HCT116 (cell line): ENCODE results near the gene RHOG. TPM values are rescaled to one million over a fixed set of nuclear protein-coding genes. Genes with fewer than 3 reads are reported as not detected.

Source experiments
- ATAC-seq: fragments of 200-7000 bp; cut with Tn5 transposase; 2 replicates; pipeline ENCODE4 v1.9.1; 2020; ENCODE audit warnings: mild to moderate bottlenecking, moderate library complexity
- BruUV-seq: library from RNA; stranded (reverse); fragments of 400-500 nt; replicated peaks from 2 replicates; lab custom pipeline; 2021; lab: Mats Ljungman, UMichigan
- CTCF ChIA-PET: fragments of 300-600 bp; sonication (Branson Sonifier 250); formaldehyde crosslinking; loops from one replicate; lab custom pipeline; 2021; ENCODE audit warnings: antibody characterized with exemption; lab: Charles Lee
- POLR2A ChIA-PET: fragments of 300-600, 350-600 bp; sonication (Branson Sonifier 250); formaldehyde crosslinking; loops from one replicate; lab custom pipeline; 2021; ENCODE audit warnings: antibody characterized with exemption; lab: Charles Lee
- RAD21 ChIA-PET, 2 experiments: fragments of 300-600 bp; sonication (Branson Sonifier 250); formaldehyde crosslinking; loops; one replicate each; lab custom pipeline; 2023; ENCODE audit warnings: low total read pairs in 2 of 2; ENCODE audit not compliant: uncharacterized antibody in 2 of 2, unreplicated experiment in 2 of 2, low non-redundant PET in 1 of 2; lab: Charles Lee
- DNase-seq: peaks from one replicate; pipeline ENCODE4 v3.0.0-alpha.2; 2010; ENCODE audit warnings: low read depth, low spot score
- H2AFZ ChIP-seq: fragments of 200-600 bp; shearing (Covaris generic), sonication (generic); 2 replicates; pipeline ENCODE4 v1.6.1; 2017; ENCODE audit warnings: low read depth, mixed run types, mixed read lengths, antibody characterized with exemption, low read length; ENCODE audit not compliant: poor library complexity, severe bottlenecking
- H3K27ac ChIP-seq: 2 replicates; pipeline ENCODE4 v1.5.1; 2012; ENCODE audit warnings: low read depth, low read length
- H3K27me3 ChIP-seq: fragments of 200-600 bp; sonication (generic); 2 replicates; pipeline ENCODE4 v1.6.1; 2016; ENCODE audit warnings: mixed run types, low read length, mixed read lengths; ENCODE audit not compliant: insufficient read depth
- H3K36me3 ChIP-seq, 2 experiments: fragments of 200-500 bp in 1 of 2; fragments of 200-600 bp in 1 of 2; sonication (Bioruptor generic) in 1 of 2; sonication (generic) in 1 of 2; 2 replicates each; pipeline versions ENCODE4 v1.5.1 to v1.6.1; 2014 to 2016; ENCODE audit warnings: low read length in 2 of 2, inconsistent platforms in 1 of 2, mixed read lengths in 1 of 2, mixed run types in 1 of 2; ENCODE audit not compliant: insufficient read depth in 2 of 2, control insufficient read depth in 1 of 2
- H3K4me1 ChIP-seq, 2 experiments: fragments of 200-600 bp in 1 of 2; sonication (generic) in 1 of 2; 2 replicates each; pipeline versions ENCODE4 v1.5.1 to v1.6.1; 2012 to 2017; ENCODE audit warnings: low read length in 2 of 2, inconsistent platforms in 1 of 2, mild to moderate bottlenecking in 1 of 2, mixed read lengths in 1 of 2, mixed run types in 1 of 2, moderate library complexity in 1 of 2; ENCODE audit not compliant: insufficient read depth in 2 of 2, control insufficient read depth in 1 of 2
- H3K4me2 ChIP-seq: fragments of 200-600 bp; sonication (generic); 2 replicates; pipeline ENCODE4 v1.6.1; 2017; ENCODE audit warnings: mixed run types, low read length, mixed read lengths
- H3K4me3 ChIP-seq, 2 experiments: fragments of 200-600 bp in 1 of 2; sonication (generic) in 1 of 2; replicated peaks in 1 of 2; 2 replicates each; pipeline ENCODE4 v1.5.1; 2011 to 2016; ENCODE audit warnings: low read length in 2 of 2, control low read depth in 1 of 2, low read depth in 1 of 2, mild to moderate bottlenecking in 1 of 2, mixed read lengths in 1 of 2, mixed run types in 1 of 2
- H3K79me2 ChIP-seq: fragments of 200-600 bp; sonication (generic); 2 replicates; pipeline ENCODE4 v1.6.1; 2017; ENCODE audit warnings: mild to moderate bottlenecking, mixed run types, low read length, moderate library complexity, mixed read lengths; ENCODE audit not compliant: insufficient read depth
- H3K9ac ChIP-seq: fragments of 200-600 bp; sonication (generic); 2 replicates; pipeline ENCODE4 v1.6.1; 2016; ENCODE audit warnings: low read length, mixed read lengths
- H3K9me2 ChIP-seq: fragments of 200-600 bp; sonication (generic), shearing (Covaris generic); 2 replicates; pipeline ENCODE4 v1.6.1; 2017; ENCODE audit warnings: mixed run types, mild to moderate bottlenecking, moderate library complexity; ENCODE audit not compliant: insufficient read depth
- H3K9me3 ChIP-seq, 2 experiments: fragments of 200-500 bp in 1 of 2; fragments of 200-600 bp in 1 of 2; sonication (Bioruptor generic) in 1 of 2; sonication (generic) in 1 of 2; 2 replicates each; pipeline ENCODE4 v1.6.1; 2014 to 2017; ENCODE audit warnings: low read length in 2 of 2, mixed read lengths in 2 of 2, inconsistent platforms in 1 of 2, low read depth in 1 of 2, mild to moderate bottlenecking in 1 of 2, mixed run types in 1 of 2, moderate library complexity in 1 of 2; ENCODE audit not compliant: control insufficient read depth in 1 of 2, insufficient read depth in 1 of 2
- H4K20me1 ChIP-seq: fragments of 200-600 bp; sonication (generic), shearing (Covaris generic); 2 replicates; pipeline ENCODE4 v1.6.1; 2017; ENCODE audit warnings: mixed run types, mild to moderate bottlenecking, moderate library complexity; ENCODE audit not compliant: insufficient read depth
- ATF3 ChIP-seq: IDR thresholded peaks from 2 replicates; pipeline ENCODE4 v1.6.1; 2012
- CBX3 ChIP-seq: IDR thresholded peaks from 2 replicates; pipeline ENCODE4 v1.6.1; 2012; ENCODE audit warnings: low read depth
- CEBPB ChIP-seq: IDR thresholded peaks from 2 replicates; pipeline ENCODE4 v1.6.1; 2012; ENCODE audit warnings: low read depth
- EGR1 ChIP-seq: IDR thresholded peaks from 2 replicates; pipeline ENCODE4 v1.6.1; 2012; ENCODE audit warnings: low read depth
- EZH2phosphoT487 ChIP-seq: fragments of 200-600 bp; IDR thresholded peaks from 2 replicates; pipeline ENCODE4 v1.6.1; 2018; ENCODE audit warnings: antibody characterized with exemption, borderline replicate concordance
- JUND ChIP-seq: IDR thresholded peaks from 2 replicates; pipeline ENCODE4 v1.6.1; 2012
- POLR2A ChIP-seq: IDR thresholded peaks from 2 replicates; pipeline ENCODE4 v1.7.0; 2011; ENCODE audit warnings: borderline replicate concordance; ENCODE audit not compliant: insufficient read depth, insufficient read length; ENCODE audit errors: extremely low read depth
- POLR2AphosphoS5 ChIP-seq: IDR thresholded peaks from 2 replicates; pipeline ENCODE4 v1.6.1; 2011; ENCODE audit warnings: mild to moderate bottlenecking, low read depth, low read length, moderate library complexity
- REST ChIP-seq: IDR thresholded peaks from 2 replicates; pipeline ENCODE4 v1.6.1; 2012; ENCODE audit warnings: low read depth
- SIN3A ChIP-seq: IDR thresholded peaks from 2 replicates; pipeline ENCODE4 v1.6.1; 2012; ENCODE audit warnings: low read depth
- SP1 ChIP-seq: IDR thresholded peaks from 2 replicates; pipeline ENCODE4 v1.6.1; 2012; ENCODE audit warnings: low read depth
- YY1 ChIP-seq: IDR thresholded peaks from 2 replicates; pipeline ENCODE4 v1.6.1; 2011; ENCODE audit warnings: low read length, low read depth, moderate library complexity, mild to moderate bottlenecking; ENCODE audit not compliant: insufficient replicate concordance; ENCODE audit errors: extremely low read depth
- ZBTB33 ChIP-seq: IDR thresholded peaks from 2 replicates; pipeline ENCODE4 v1.6.1; 2011; ENCODE audit warnings: mild to moderate bottlenecking, low read length, moderate library complexity; ENCODE audit not compliant: insufficient replicate concordance; ENCODE audit errors: extremely low read depth
- intact Hi-C: fragments of 100-400 bp; cut with micrococcal nuclease; formaldehyde crosslinking; loops from 2 replicates; pipeline ENCODE4 v1.10.0; 2022
- total RNA-seq: library from RNA; stranded (reverse); gene quantifications from one replicate; pipeline ENCODE4 v1.2.1, GENCODE V29; 2021; ENCODE audit not compliant: unreplicated experiment

RHOG gene
- total RNA-seq, 1 experiment from 2014 or later = 49.1 TPM

- CTCF ChIA-PET = interaction anchor here (1.0 to 1.4 kb wide), 4 partner anchors 9 to 249 kb away, joined by 3 to 6 read pairs (median 4); partner anchors contain the start of gene PGAP2
- intact Hi-C loops = no loop called here
- Histone ChIP-seq H3K9me2 (no peaks in the 10 kb centered on the region), H3K9me3 (no peaks in the 10 kb centered on the region), H4K20me1 (no peaks in the 10 kb centered on the region), H3K9ac (no peak overlapping the region), H3K4me1 (peaks cover 0 to 5% of the 10 kb centered on the region in 2 experiments; a peak in 1 of 4 replicates), H3K4me3 (no peak overlapping the region), H2AFZ (no peak overlapping the region), H3K27ac (no peak overlapping the region), H3K36me3 (peaks cover 10 to 16% of the 10 kb centered on the region in 2 experiments; a peak in 3 of 4 replicates), H3K4me2 (no peak overlapping the region), H3K79me2 (no peaks in the 10 kb centered on the region), H3K27me3 (no peaks in the 10 kb centered on the region)
- DNase-seq = no peak
- RAD21 ChIA-PET = no interaction called here
- no TSS peak for BruUV-seq
- ATAC-seq = no peak
- POLR2A ChIA-PET = no interaction called here
- TF ChIP-seq ZBTB33 (no peak), ATF3 (no peak), EGR1 (no peak), POLR2A (no peak), CBX3 (no peak), POLR2AphosphoS5 (no peak), EZH2phosphoT487 (no peak), YY1 (no peak), SP1 (no peak), CEBPB (no peak), SIN3A (no peak), REST (no peak), JUND (no peak)
Measured at GRCh38 chr11:3823303-3823702, 17.5 kb downstream of the RHOG start.
